CD4-positive, alpha-beta T cell treated with Interleukin-10 for 1 hour (primary cell): Measurements from ENCODE around the gene KRT20.
"Not testable (repeated sequence)": the region's sequence is repeated elsewhere in the genome, so short reads cannot be mapped to it uniquely, and the experiment has no call there.

Experiments used
- DNase-seq: peaks from one replicate; pipeline ENCODE4 v3.0.0-alpha.2; 2020

Gene KRT20

DNA sequence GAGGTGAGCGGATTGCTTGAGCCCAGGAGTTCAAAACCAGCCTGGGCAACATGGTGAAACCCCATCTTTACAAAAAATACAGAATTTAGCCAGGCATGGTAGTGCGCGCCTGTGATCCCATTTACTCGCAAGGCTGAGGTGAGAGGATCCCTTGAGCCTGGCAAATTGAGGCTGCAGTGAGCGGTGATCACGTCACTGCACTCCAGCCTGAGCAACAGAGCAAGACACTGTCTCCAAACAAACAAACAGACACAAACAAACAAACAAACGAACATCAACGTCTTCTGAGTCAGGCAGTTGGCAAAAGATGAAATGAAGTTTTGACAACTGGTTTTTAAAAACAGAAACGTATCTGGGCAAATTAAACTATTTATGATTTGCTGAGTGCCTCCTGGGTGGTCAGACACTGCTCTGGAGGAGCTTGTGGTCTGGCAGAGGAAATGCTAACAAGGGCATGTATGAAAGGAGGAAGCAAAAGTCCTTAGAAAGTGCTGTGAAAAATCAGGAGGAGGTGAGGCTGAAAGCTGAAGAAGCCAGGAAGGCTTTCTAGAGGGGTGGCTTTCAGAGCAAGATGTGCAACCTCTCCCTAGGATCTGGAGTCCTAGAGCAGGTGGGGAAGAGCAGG is 10.2 kb upstream of the KRT20 start:
- no peak for DNase-seq

DNA sequence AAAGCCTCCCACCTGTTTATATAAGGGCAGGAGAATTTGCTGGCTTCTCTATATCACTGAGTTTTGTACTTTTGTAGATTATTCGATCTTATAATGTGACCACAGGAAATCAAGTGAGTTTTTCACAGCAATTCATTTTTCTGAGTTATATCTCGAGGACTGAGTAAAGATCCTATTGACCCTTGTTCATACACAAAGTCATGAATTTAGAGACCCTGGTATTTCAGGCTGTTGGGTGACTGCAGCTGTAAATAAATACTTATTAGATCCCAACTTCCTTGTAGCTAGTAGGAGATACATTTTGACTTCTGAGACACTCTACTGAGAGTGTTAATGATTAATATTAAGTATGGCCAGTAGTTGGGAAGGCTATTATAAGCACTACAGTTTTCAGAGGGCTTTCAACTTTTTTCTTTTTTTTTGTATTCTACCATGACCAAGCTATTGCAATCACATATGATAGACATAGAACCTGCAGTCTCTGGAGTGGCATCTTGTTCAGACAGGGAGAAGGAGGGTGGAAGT is 3.2 kb upstream of the KRT20 start:
- DNase-seq = no peak

DNA sequence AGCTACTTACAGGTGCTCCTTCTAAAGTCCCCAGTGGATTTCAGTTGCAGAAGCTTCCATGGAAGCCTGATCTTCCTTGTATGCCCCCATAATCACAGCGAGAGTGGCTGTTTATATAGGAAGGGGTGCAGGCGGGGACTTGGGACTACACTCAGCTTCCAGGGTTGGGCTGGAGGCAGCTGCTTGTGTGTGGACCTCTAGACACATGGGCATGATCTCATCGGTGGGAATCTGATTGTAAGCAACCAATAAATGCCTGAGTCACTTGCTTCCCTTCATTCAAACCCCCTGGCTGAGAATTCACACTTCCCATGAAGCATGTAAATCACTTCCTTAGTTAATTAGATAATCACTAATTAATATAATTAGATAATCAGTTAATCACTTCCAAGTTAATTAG is 1.0 kb upstream of the KRT20 start:
- no peak for DNase-seq

DNA sequence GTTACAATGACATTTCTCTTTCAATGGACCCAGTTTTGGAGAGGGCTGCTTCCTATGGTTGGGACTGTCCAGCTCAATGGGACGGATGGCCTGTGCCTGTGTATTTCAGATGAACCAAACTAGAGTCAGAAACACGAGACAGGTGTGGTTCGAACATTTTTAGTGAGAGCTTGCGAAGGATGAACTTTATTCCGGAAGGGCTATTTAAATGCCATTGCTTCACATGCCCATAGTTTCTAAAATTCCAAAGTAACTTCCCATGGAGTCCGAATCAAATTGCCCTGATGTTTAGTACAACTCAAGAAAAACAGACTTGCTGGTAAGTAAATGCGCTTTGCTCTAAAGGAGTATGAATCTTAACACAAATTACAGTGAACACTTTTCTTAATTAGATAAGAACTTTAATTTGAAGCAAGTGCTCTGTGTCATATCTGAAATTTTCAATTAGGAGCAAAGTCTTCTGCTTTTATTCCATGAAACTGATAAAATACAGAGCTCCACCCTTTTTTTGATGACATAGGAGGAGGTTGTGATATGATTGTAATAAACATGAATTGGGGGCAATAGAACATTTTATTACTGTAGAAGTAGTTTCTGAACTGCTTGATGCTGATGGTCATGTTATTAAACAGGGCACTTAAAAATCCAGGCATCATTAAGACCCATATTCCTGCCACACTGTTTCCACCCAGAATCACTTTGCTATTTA is 1.3 kb downstream of the KRT20 start:
- no peak for DNase-seq

DNA sequence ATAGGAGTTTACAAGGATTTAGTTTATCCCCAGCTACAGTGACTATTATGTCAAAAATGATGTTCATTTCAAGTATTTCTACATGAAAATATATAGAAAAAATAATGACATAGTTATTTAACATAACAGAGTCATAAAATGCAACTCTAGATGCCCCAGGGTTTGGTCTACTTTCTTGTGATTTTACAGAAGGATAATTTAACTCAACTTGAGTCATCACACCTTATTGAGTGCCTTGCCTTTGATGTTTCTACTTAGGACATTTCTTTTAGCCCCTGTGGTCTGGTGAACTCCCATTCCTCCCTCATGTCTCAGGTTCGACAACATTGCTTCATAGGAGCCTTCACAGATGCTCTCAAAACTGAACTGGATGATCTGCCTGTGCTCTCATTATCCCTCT is 2.0 kb downstream of the KRT20 start:
- no peak for DNase-seq

DNA sequence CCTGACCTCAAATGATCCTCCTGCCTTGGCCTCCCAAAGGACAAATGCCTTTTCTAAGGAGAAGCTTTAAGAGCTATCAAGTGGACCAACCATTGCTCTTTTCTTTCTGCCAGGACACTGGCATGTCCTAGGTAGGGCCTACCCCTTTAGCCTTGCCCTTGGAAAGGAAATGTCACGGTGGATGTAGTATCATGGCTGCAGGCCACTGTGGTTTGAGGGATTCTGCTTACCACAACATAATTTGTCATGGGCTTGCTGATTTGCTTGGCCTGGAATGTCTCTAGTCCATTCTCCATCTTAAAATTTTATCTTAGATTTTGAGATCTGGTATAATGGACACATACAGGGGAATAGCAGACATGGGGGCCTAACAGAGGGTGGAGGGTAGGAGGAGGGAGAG is 6.0 kb downstream of the KRT20 start:
- DNase-seq = no peak

DNA sequence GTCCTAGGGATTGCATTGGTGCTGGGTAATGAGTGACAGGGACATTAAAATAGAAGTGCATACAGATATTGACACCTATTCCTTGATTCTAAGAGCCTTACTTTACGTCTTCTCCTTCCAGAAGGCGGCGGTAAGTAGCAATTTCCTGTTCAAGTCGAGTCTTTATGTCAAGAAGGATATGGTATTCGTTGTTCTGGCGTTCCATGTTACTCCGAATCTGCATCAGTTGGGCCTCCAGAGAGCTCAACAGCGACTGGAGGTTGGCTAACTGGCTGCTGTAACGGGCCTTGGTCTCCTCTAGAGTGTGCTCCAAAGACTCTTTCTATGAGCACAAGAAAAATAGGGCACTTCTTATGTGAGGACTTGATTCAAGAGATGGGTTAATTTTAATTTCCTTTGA is 7.0 kb downstream of the KRT20 start:
- no peak for DNase-seq

DNA sequence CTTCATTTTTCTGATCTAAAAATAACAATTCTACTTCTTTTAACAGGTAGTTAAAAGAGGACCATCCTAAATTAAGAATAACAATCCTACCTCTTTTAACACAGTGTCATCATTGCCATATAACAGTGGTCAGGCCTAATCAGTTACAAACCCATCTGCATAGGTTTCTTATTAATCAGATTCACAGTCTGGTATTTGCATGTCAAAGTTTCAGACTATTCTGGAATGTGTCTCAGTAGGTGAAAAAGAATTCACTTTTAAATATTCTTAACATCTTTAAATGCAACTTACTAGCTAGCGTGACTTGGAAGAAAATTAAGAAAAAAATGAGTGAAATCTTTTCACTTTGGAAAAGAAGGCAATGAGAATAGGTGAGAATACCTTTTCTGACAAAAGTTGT is 11.2 kb downstream of the KRT20 start:
- no peak for DNase-seq

DNA sequence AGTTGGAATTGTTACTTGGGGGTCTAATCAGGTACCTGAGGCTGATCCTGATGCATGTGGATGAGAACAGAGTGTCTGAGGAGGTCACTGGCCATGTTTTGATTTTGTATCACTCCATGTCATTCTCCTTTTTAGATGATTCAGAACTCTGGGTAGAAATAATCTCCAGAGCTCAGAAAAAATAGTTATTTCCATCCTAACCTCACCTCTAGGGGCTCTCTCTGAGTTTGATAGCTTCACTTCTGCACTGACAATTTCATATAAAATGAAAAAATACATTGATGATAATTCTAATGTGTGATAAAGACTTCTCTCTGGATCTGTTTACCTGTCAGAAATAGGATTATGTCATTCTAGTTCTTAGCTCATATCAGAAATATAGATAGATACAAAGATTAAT is 11.8 kb downstream of the KRT20 start:
- DNase-seq = no peak

DNA sequence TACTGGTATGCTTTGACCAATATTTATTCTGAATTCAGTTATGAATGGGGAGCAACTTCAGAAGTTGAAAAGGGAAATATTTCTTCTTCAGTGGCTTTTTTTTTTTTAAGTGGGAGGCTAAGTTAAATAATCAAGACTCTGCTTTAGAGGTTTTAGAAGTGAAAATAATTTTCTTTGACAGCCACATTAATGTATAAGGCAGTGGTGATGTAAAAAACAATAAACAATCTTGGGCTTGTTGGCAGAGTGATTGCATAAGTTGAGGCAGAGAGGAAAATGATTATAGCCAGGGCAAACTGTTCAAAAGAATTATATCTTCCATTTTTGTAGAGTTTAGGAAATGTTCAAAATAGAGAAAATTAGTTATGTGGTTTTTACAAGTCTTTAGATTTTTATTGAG is 12.6 kb downstream of the KRT20 start:
- DNase-seq = no peak

DNA sequence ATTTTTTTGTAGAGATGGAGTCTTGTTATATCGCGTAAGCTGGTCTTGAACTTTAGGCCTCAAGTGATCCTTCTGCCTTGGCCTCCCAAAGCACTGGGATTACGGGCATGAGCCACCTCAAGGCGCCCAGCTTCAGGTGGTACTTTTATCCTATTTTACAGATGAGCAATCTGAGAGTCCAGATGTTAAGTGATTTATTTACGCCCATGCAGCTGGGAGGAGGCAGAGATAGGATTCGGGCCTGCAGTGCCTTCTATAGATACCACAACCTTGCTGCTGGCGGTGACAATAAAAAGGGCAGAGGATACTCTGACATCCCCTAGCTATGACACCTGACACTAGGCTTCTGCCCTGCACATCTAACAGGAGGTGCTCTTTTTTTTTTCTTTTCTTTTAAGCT is 13.7 kb downstream of the KRT20 start:
- no peak for DNase-seq

DNA sequence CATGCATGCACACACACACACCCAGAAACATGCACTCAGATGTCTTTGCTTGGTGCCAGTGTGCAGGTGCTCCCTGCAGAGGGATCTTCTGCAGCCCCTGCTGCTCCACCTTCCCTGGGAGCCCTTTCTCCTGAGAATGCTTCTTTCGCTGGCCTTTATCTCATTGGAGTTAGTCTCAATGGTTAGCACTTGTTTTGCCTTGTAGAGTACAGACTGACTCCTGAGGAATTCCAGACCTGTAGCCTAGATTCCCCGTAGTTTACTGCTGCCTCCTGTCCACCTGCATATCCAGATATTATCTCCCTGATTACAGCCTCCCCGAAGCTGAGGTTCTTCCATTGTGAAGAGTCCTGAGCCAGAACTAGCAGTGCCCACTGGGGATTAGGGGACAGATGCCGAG is 14.9 kb downstream of the KRT20 start:
- no peak for DNase-seq

DNA sequence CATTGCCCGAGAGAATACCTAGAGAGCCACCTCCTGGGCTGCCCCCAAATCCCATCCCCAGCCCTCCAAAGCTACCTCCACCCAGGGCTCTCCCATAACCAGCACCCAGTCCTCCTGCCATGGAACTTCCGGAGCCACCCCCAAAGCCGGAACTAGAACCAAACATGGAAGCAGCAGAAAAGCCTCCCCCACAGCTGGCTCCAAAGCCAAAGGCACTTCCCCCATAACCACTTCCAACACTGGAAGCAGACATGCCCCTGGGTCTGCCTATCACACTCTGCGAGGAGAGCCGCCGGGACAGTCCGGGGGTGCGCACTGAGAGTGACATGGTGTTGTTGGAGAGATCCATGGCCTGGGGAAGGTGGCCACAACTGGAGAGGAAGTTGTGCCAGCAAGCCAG is 18.2 kb downstream of the KRT20 start, which contains the start of gene KRT12:
Gene KRT12 (minus strand): TSS at position 386 of the 400 bp plus-strand sequence. CDS start 37 bp downstream, at position 349.
- DNase-seq = no peak

DNA sequence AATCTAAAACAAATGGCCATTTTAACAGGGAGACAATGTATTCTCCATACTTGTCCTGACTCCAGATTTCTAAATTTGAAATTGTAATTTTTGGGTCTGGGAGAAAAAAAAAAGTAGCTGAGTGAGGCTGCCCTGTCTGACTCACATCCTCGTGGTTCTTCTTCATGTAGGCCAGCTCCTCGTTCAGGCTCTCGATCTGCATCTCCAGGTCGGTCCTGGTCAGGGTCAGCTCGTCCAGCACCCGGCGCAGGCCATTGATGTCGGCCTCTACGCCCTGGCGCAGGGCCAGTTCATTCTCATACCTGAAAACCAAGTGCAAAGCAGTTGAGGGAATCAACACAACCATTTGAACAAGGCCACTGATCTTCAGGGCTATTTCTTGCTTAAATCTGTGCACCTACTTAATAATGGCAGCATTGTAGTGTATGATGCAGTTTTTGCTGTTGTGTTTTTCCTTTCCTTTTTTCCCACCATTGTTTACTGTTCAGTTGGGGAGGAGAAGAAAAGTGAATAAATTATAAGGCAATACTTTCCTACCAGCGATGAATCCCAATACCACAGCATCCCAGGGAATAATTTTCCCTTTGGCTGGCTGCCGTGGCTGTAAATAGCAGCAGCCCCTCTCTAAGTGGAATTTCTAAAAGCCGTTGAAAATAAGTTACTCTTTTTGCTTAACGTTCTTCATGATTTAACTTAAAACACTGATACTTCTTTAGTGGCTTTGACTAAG is 20.2 kb downstream of the KRT20 start:
- no peak for DNase-seq

DNA sequence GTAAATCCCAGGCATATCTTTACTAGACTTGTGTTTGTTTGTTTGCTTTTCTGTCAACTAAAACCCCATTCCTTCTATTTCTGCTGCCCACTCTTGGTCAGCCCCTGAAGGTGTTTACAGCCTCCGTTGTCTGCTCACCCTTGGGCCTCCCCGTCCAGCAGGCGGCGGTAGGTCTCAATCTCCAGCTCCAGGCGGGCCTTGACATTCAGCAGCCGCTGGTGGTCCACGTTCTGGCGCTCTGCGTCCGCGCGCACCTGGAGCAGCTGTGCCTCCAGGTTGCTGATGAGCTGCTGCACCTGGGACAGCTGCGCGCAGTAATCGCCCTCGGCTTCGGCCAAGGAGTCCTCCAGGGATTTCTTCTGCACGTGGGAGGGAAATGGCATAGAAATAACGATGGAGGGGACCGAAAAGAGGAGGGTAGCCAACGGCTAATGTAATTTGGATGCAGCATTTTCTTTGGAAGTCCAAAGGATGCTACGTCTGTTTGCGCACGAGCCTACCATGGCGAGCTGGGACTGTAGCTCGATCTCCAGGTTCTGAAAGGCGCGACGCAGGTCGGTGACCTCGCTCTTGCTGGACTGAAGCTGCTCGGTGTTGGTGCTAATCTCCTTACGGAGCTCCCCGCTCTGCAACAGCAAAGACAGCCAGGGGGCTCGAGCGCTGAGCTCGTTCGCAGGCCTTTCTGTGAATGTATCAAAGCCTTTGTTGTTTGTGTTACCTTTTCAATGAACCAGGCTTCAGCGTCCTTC is 21.9 kb downstream of the KRT20 start:
- no peak for DNase-seq

DNA sequence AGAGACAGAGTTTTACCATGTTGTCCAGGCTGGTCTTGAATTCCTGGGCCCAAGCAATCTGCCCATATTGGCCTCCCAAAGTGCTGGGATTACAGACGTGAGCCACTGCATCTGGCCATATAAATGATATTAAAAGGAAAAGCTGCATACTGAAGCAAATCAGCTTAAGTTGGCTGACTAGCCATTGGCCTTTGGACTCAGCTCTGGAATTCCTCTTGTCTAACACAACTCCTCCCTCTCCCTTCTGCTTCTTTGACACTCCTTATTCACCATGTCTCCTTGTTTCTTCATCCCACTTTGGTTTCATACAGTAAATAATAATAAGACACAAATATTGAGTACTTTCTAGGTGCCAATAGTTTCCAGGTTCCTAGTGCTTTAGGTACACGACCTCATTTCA is 25.5 kb downstream of the KRT20 start:
- DNase-seq = no peak

DNA sequence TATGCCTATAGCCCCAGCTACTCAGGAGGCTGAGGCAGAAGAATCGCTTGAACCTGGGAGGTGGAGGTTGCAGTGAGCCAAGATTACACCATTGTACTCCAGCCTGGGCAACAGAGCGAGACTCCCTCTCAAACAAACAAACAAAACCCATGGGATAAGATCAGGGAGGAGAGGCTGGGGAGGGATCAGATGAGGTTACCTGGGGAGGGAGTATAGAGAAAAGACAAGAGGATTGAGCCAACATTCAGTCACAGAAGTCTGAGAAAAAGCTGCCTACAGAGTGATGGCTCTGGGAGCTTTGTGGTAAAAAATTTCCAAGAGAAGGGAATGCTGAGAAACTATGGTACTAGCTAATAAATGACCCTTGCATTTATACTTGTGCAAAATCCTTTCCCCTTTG is 26.4 kb downstream of the KRT20 start:
- not testable (repeated sequence) for DNase-seq

DNA sequence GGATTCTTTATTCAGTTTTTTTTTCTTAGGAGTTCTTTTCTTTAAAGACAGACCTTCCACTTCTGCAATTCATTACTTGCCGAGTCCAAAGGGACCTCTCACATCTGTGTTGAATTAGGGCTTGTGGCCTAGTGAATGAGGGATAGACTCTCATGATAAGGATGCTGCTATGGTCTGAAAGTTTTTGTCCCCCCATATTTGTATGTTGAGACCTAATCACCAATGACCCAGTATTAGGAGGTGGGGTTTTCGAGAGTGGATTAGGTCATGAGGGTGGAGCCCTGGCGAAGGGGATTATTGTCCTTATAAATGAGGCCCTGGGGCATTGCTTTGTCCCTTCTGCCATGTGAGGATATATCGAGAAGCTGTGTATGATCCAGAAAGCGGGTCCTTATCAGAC is 27.5 kb downstream of the KRT20 start:
- no peak for DNase-seq

DNA sequence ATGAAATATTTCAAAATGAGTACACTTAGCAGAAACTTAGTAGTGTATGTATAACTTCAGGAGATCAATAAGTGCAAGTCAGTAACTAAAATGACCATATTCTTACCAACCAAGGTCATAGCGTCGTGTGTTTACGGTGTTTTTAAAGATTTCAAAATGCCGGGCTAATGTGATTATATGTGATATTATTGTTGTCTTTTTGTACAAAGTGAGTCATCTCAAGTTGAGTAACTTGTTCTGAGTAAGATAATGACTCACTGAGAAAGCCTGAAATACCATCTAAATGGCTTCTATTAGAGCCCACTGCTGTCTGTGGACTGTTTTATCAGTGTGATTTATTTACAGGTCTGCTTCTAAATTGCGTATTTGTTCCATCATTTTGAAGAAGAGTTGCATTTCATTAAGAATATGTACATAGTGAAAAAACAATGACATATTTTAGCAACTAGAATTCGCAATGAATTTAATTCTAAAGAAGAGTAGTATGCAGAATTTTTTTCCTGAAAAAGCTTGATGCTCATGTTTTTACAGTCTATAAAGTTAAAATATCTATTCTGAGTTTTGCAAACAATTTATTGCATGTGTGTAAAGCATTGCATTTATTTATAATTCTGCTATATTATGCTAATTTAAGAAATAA is 30.7 kb downstream of the KRT20 start:
- DNase-seq = no peak

DNA sequence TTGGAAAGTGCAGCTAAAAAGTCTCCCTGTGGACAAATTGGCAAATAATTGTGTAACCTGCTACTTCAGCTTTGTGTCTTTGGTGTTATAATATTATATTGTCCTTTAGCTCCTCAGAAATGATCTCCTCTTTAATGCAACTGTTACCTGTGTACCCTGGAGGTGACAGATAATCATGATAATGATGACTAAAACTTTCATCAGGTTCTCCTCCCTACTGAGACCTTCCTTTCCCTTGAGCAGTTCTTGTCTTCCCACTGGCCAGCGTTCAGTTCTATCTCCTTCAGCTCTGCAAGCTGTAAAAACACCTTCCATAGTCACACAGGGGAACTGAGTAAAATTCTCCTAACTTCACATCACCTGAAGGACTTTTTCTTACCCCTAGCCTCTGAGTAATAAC is 32.7 kb downstream of the KRT20 start:
- DNase-seq = no peak

DNA sequence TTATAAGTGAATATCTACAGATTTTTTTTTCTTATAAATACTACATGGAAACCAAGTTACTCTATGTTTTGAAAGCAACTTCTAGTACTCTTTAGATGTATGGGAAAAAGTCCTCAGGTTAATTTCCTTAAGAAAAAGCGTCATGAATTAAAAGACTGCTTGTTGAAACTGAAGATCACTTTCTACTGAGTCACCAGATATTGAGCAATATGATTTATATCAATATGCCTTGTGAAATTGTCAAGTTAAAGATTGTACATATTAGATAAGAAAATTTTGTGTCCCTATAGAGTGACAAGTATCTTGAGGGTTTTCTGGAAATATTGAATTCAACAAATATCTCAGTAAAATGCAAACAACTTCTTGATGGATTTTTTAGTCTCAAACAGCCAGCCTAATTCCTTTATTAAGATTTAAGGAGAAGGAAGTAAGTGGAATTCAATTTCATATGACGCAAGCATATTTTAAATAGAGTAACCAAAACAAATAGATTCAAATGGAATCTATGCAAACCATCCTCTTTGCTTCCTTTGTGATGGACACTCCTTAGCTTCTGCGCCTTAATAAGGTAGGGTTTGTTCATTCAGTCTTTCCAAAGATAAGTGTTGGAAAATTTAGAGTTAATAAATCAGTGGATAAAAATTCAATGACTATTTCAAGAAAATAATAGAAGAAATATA is 34.6 kb downstream of the KRT20 start:
- DNase-seq = no peak

DNA sequence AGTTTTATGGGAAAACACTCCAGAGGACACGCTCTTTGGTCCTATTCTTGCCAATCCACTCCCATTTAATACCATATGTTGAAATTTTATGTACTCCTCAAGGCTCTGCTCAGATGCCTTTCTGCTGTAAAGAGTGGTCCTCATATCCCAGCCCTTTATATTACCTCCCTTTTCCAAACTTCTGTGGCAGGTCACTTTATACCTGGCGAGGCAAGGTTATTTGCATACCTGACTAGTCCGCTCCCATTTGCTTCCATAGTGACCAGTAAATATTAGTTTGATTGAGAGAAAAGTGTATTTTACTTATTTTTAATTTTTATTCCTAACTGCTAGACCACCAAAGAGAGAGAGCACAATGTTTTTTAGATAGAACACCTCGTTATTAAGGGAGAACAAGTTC is 35.3 kb downstream of the KRT20 start:
- DNase-seq = no peak
